GM23248 (cell line): ENCODE data around the gene FKBP10.

Source experiments
- EZH2 ChIP-seq: fragments of 200-600 bp; sonication (generic); IDR thresholded peaks from 2 replicates; pipeline ENCODE4 v1.6.1; 2018; ENCODE audit warnings: antibody characterized with exemption, mild to moderate bottlenecking; ENCODE audit not compliant: insufficient read depth, poor library complexity, severe bottlenecking
- EZH2phosphoT487 ChIP-seq: fragments of 200-600 bp; sonication (generic); IDR thresholded peaks from 2 replicates; pipeline ENCODE4 v1.6.1; 2018; ENCODE audit warnings: antibody characterized with exemption, moderate library complexity, mild to moderate bottlenecking, low read depth; ENCODE audit not compliant: insufficient read depth

GRCh38 chr17:41813699-41814124 is 908 bp downstream of the FKBP10 start:
- TF ChIP-seq EZH2phosphoT487 (no peak), EZH2 (no peak)
